OCI-LY1 (cell line): Measurements from ENCODE around the gene DDC.

Source experiments
- CTCF ChIP-seq: fragments of 200-600 bp; sonication (generic), shearing (Covaris generic); IDR thresholded peaks from 2 replicates; pipeline ENCODE4 v1.5.1; 2017; ENCODE audit warnings: mild to moderate bottlenecking, antibody characterized with exemption, low read length, moderate library complexity, mixed read lengths
- EZH2 ChIP-seq: fragments of 200-600 bp; sonication (generic), shearing (Covaris generic); IDR thresholded peaks from 2 replicates; pipeline ENCODE4 v1.8.0; 2017; ENCODE audit warnings: borderline replicate concordance, mixed run types, mild to moderate bottlenecking, antibody characterized with exemption, low read length, moderate library complexity, mixed read lengths

GRCh38 chr7:50608196-50608906 lies 43.1 kb upstream of the DDC start:
- TF ChIP-seq CTCF = no peak
- TF ChIP-seq EZH2 = no peak
